ENCODE data around the gene CEP57L1.
A peak's percentile ranks its signal among the peaks of the same experiment; 100 is the strongest.
"Not testable (repeated sequence)": the region's sequence is repeated elsewhere in the genome, so short reads cannot be mapped to it uniquely, and the experiment has no call there.

Gene CEP57L1

DNA sequence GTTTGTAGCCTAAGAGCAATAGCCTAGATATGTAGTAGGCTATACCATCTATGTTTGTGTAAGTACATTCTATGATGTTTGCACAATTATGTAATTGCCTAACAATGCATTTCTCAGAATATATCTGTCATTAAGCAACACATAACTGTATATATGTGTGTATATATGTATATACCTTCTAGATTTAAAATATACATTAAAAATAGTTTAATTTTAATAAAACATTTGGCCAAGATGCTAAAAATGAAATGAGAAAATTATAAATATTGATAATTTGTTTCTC, 21.2 kb upstream of the CEP57L1 start:
- no peak for FAIRE-seq

GRCh38 chr6:109075934-109076333, 19.4 kb upstream of the CEP57L1 start:
- no peak for FAIRE-seq

- FAIRE-seq = no peak
Observed at GRCh38 chr6:109076377-109076776, 18.9 kb upstream of the CEP57L1 start.

GRCh38 chr6:109079981-109080380, 15.3 kb upstream of the CEP57L1 start:
- no peak for FAIRE-seq

- FAIRE-seq = no peak
Observed at GRCh38 chr6:109081026-109081425, 14.3 kb upstream of the CEP57L1 start.

GRCh38 chr6:109081516-109082187, 13.7 kb upstream of the CEP57L1 start:
- FAIRE-seq = no peak

DNA sequence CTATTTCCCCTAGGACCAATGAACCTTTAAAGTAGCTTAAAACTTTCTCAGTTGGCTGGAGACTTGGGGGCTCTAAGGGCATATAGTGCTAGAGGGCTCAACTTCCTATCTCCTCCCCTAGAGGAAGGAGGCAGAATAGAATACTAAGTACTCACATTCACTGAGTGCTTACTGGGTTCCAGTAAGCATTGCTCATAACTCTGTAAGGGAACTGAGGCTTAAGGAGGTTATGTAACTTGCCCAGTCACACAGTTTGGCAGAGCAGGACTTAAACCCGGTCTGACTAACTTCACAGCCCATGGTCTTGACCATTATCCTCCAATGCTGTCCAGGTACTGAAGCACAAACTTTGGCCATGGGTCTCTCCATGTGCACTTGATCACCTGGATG, 13.1 kb upstream of the CEP57L1 start:
- no peak for FAIRE-seq

DNA sequence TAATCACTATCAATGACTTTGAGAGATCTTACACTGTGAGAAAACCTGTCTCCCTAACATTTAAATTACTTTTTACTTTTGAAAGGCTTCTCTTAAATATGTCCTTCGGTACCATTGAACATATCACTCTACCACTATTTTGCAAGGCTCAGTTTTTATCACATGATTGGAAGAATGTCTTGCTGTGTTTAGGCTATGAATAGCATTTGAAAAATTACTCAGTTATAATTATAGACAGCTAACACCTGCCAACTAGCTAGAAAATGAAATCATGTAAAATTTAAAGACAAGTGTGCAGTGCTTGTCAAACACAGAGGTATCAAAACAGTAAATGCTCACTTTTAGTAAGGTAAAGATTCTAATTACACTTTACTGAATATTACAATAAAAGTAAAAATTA, 11.7 kb upstream of the CEP57L1 start:
- FAIRE-seq = no peak

GRCh38 chr6:109084146-109084545, 11.2 kb upstream of the CEP57L1 start:
- not testable (repeated sequence) for FAIRE-seq

DNA sequence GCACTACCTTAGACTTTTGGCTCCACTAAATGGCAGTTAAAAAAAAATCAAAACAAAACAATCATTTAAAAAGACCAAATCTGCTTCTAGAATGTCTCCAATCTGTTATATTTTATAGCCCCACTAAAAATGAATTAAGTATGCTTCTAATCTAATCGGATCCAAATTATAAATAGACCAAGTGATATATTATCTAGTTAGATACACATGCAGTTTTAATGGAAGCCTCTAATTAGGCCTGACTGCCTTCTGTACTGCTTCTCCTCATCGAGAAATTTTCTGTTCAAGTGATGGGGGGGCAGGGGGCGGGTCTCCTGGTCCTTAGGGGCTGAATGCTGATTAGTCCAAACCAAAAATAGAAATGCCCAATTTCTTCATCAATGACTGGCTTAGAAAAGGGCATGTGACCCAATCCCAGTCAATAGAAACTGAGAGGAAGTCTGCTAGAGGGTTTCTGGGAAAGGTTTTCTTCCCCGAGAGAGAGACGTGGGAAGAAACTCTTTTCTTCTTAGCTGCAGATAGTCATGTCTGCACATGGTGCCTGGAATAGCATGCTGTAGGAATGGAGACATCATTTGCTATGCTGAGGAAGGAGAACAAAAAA, 7.5 kb upstream of the CEP57L1 start:
- no peak for FAIRE-seq

DNA sequence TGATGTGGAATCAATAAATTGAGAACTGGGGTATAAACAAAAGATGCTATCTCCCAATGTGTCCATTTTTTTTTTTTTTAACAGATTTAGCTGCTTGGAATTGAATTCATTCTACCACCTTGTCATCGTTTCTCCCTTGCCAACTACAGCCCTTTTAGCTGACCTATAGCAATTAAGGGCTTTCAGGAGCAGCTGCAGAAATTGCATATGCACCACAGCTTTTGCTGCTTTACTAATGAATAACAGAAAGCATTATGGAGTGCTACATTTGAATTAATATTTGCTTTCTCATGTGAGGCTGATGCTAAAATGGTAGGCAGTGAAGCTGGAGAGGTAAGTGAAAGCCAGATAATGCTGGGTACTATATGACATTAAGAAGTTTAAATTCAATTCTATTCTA, 6.3 kb upstream of the CEP57L1 start:
- FAIRE-seq = no peak

GRCh38 chr6:109091314-109092024, 3.8 kb upstream of the CEP57L1 start:
- no peak for FAIRE-seq

DNA sequence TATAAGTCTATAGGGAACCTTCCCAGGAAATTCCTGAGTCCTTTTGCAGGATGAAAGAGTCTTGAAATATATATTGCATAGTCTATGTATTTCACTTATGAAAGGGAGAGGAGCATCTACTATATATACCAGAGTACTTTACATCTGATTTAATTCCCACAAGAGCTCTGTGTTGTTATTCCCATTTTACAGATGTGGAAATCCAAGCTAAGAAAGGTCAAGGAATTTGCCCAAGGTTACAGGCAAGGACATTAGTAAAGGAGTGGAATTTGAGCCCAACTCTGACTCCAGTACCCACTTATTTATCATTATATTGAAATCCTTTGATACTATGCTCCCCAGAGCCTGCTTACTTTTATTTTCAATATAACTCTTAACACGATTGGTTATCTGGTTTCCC, 3.2 kb upstream of the CEP57L1 start:
- FAIRE-seq = no peak

GRCh38 chr6:109093732-109094415, 1.4 kb upstream of the CEP57L1 start:
- no peak for FAIRE-seq

DNA sequence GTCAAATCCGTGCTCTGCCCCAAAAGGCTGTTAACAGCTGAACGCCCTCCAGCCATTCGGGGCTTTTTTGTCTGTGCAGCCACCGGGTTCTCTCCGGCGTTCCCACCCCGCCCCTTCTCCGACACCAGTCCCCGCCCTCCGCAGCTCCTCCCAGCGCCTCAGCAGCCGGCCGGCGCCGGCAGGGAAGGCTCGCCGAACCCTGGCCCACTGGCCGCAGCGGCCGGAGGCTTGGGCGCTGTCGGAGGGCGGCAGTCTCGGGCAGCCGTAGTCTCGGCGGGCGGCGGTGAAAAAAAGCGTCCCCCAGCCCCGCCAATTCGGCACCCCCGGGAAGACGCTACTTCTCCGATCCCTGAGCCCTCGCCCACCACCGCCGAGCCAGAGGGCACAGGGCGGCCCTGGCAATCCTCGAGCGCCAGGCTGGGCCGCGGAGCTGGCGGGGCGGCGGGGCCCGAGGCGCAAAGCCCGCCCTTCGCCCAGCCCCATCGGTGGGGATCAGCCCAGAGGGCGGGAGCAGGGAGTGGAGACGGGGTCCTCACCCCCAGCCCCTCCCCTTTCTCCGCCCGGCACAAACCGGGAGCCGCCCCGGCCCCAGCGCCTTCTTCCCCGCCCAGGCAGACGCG, 781 bp upstream of the CEP57L1 start, which contains the start of gene SESN1:
TSS of gene SESN1 (minus strand) at position 431 of the 620 bp plus-strand sequence. CDS start 773 bp downstream, outside the sequence.
- no peak for FAIRE-seq

- no peak for FAIRE-seq
Observed at GRCh38 chr6:109095835-109096084, 453 bp downstream of the CEP57L1 start.

DNA sequence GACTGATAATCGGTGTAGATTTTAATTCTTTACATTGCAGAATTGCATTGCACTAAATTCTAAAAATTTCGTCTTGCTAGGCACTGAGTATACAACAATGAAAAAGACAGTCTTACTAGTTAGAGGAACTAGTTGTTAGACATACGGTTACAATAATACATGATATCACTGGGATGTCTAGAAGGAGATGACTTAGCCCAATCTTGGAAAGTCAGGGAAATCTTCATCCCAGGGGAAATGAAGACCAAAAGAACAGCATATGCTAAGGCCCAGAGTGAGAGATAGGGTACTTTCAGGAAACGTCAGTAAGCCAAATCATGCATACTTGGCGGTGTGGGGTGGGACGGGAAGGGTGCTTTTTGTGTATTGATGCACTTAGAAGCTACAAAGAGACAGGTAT, 901 bp downstream of the CEP57L1 start:
- no peak for FAIRE-seq

DNA sequence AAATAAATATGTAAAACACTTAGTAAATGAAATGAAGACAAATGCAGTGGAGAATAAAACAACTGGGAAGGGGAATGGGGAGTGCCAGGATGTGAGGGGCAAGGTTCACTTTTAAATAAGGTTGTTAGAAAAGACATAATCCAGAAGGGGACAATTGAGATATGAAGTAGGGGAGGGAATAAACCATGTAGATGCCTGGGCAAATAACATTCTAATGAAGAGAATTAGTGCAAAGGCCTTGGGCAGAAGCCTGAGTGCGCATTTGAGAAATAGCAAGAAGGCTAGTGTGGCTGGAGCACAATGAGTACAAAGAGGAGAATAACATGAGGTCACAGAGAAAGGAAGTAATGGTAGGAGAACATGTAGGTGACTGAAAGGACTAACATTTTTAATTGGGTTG, 2.4 kb downstream of the CEP57L1 start:
- FAIRE-seq = no peak

DNA sequence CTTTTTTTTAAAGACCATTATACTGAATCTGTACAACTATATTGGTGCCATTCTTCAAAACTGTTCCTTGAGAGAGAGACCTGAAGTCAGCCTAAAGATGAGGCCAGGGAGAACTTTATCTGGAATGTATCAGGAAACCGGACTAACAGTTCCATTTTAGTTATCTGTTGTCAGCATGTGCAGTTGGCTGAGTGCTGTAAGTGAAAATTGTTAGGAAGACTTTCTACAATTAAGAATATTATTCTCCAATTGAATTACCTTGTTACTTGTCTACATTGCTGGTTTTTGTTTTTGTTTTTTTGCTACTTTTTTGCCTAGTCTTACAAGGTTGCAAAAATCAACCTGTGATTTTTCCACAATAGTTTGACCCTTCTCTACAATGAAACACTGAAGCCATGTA, 7.5 kb downstream of the CEP57L1 start:
- FAIRE-seq = no peak

DNA sequence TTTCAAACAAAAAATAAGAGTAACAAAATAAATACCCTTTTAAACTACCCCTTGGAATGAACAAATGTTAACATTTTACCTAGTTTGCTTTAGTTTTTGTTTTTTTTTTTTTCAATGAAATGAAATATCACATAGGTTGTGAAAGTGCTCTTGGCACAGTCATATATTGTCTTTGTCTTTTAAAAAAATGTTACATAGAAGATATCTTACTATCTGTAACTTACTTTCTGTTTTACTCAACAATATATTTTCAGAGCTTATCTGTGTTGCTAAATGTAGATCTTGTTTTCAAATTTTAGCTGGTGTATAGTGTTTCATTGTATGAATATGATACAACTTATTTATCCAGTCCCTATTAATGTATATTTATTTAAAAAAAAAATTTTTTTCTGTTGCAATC, 8.6 kb downstream of the CEP57L1 start:
- peak; percentile 45 for FAIRE-seq

DNA sequence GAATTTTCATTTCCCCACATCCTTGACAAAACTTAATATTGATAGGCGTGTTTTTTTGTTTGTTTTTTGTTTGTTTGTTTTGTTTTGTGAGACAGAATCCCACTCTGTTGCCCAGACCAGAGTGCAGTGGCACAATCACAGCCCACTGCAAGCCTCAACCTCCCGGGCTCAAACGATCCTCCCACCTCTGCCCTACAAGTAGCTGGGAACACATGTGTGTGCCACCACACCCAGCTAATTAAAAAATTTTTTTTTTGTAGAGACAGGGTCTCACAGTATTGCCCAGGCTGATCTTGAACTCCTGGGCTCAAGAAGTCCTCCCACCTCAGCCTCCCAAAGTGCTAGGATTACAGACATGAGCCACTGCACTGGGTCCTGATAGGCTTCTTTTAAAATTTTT, 9.2 kb downstream of the CEP57L1 start:
- no peak for FAIRE-seq

DNA sequence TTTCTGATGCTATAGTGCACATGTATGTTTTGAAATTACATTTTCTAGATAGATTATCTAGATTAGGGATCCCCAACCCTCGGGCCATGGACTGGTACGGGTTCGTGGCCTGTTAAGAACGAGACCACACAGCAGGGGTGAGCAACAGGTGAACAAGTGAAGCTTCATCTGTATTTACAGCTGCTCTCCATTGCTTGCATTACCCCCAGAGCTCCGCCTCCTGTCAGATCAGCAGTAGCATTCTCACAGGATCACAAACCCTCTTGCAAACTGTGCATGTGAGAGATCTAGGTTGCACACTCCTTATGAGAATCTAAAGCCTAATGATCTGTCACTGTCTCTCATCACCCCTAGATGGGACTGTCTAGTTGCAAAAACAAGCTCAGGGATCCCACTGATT, 10.4 kb downstream of the CEP57L1 start:
- FAIRE-seq = no peak

DNA sequence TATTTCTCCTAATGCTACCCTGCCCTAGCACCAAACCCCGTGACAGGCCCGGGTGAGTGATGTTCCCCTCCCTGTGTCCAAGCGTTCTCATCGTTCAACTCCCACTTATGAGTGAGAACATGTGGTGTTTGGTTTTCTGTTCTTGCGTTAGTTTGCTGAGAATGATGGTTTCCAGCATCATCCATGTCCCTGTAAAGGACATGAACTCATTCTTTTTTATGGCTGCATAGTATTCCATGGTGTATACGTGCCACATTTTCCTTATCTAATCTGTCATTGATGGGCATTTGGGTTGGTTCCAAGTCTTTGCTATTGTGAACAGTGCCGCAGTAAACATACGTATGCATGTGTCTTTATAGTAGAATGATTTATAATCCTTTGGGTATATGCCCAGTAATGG, 14.4 kb downstream of the CEP57L1 start:
- FAIRE-seq = not testable (repeated sequence)

DNA sequence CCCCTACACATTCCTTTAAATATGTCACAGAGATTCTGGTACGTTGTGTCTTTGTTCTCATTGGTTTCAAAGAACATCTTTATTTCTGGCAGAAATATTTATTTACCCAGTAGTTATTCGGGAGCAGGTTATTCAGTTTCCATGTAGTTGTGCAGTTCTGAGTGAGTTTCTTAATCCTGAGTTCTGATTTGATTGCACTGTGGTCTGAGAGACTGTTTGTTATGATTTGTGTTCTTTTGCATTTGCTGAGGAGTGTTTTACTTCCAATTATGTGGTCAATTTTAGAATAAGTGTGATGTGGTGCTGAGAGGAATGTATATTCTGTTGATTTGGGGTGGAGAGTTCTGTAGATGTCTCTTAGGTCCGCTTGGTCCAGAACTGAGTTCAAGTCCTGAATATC, 17.4 kb downstream of the CEP57L1 start:
- not testable (repeated sequence) for FAIRE-seq
